Measurements from ENCODE around the gene MDK.

Gene MDK

GRCh38 chr11:46347637-46348311 lies 33.7 kb upstream of the MDK start:
- no peak for DNase-seq (ENCODE audit: low read depth)

- DNase-seq (ENCODE audit: low read depth), result peak; percentile 57
Observed at GRCh38 chr11:46348566-46349401, 32.7 kb upstream of the MDK start.

DNA sequence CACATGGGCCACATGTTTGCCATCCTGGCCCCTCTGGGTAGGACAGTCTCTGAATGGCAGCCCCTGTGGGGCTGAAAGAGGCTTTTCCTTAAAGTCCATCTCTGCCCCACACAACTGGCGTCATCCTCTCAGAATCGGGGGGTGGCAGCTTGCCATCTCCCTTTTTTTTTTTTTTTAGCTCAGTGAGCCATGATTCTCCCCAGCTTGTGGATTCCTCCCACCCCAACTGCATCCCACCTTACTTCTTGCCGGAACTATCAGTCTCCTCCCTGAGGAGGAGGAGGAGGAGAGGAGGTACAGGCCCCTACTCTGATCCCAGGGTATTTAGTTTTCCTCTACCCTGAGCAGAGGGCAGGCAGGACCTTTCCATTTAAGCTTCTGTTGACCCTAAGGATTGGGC lies 30.8 kb upstream of the MDK start:
- DNase-seq (ENCODE audit: low read depth), result no peak

GRCh38 chr11:46351148-46351547 lies 30.3 kb upstream of the MDK start:
- no peak for DNase-seq (ENCODE audit: low read depth)

DNA sequence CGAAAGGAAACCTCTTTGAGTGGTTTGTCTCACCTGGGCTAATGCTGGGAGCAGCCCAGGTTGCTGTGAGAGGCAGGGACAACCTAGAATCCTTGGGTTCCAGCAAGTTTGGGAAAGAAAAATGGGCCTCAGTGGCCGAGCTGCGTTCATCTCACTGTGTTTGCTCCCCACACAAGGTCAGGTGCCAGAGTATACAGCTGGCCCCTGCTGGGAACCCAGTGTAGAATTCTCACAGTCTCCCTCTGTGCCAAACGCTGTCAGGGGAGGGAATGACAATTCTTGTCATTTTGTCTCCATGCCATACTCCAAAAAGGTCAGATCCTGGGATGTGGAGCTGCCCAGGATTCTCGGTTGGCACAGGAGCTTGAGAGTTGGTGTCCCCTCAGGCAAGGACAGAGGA lies 29.9 kb upstream of the MDK start:
- DNase-seq (ENCODE audit: low read depth), result no peak

DNA sequence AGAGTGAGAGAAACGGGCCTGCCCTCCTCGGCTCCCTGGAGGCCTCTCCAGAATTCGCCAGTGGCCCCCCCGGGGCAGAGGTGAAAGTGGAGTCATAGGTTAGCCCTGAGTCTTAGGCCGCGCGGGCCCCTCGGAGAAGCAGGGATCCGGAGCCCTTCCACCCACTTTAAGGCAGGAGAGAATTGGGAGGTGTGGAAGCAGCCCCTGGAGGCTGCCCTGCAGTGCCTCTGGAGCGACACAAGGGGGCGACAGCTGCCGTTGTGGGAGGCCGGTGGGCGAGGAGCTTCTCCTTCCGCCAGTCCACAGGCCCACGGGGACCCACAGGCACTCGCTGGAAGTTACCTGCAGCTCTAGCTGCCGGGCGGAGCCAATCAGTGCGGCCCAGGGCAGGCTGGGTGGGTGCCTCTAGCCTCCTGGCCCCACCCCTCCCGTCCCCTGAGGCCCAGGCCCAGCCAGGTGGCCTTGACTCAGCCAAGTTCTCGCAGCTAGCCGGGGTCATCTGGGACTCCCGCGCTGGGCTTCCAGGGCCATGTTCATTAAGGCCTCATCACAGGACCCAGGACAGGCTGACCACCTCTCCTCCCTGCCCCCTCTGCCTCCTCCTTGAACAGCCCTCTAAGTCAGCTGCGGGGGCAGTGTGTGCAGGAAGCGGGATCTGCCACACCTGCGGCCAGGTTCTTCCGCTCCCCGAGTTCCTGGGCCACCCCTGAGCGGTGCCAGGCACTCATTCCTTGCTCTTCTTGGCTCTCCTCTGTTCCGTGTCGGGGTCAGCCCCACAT lies 29.2 kb upstream of the MDK start:
- DNase-seq (ENCODE audit: low read depth), result peak; percentile 53

DNA sequence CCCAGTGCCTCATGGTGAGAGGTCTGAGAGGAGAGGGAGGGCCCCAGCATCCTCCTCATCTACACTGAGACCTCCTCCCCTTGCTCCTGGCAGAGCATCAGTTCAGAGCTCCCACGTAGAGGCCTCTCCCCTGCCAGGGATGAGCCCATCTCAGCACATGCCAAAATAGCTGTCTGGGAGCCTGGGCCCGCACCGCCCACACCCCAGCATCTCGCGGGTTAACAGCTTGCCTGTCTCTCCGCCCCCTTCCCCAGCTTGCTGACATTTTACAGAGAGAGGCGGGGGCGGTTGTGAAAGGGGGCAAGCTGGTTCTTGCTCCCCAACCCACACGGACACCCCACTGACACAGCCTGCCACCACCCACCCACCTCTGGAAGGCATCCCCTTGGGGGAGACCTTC lies 27.8 kb upstream of the MDK start:
- peak; percentile 64 for DNase-seq (ENCODE audit: low read depth)

GRCh38 chr11:46356924-46357482 lies 24.5 kb upstream of the MDK start:
- DNase-seq (ENCODE audit: low read depth), result no peak

DNA sequence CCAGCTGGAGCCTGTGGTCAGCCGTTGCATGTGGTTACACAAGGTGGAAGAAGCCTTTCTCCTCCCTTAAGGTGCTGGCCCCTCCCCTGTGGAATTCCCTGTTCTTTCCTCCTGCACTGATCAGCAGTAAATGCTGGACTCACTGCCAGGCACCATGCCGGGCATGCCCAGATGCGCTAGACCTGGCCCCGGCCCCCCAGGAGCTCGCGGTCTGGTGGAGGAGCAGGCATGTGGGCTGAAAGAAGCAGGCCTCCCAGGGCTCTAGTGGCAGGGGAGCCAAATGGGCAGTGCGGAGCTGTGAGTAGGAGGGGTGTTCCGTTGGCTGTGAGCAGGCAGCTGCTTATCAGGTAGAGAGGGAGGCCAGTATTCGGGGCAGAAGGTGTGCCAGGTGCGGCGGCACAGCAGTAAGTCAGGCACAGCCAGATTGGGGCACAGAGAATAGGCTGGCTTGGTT lies 24.0 kb upstream of the MDK start:
- DNase-seq (ENCODE audit: low read depth), result no peak

GRCh38 chr11:46359953-46360352 lies 21.5 kb upstream of the MDK start:
- DNase-seq (ENCODE audit: low read depth), result no peak

DNA sequence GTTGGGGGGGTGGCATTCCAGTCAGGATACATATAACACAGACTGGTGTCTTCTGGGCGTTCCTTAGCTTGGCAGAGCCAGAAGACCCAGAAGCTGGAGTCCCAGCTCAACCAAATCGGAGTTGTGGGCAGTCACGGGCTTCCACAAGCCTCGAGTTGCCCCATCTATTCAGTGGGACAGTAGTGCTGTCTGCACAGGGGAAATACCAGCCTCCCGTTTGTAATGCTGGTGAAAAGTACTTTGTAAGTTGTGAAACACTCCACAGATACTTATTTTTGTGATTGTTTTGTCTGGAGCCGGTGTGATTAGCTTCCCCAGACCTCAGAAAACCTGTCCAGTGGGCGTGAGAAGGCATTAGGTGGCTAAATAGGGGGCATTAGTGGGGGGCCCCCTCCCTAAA lies 20.6 kb upstream of the MDK start:
- no peak for DNase-seq (ENCODE audit: low read depth)

- DNase-seq (ENCODE audit: low read depth), result peak; percentile 40
Observed at GRCh38 chr11:46361283-46362155, 19.9 kb upstream of the MDK start.

DNA sequence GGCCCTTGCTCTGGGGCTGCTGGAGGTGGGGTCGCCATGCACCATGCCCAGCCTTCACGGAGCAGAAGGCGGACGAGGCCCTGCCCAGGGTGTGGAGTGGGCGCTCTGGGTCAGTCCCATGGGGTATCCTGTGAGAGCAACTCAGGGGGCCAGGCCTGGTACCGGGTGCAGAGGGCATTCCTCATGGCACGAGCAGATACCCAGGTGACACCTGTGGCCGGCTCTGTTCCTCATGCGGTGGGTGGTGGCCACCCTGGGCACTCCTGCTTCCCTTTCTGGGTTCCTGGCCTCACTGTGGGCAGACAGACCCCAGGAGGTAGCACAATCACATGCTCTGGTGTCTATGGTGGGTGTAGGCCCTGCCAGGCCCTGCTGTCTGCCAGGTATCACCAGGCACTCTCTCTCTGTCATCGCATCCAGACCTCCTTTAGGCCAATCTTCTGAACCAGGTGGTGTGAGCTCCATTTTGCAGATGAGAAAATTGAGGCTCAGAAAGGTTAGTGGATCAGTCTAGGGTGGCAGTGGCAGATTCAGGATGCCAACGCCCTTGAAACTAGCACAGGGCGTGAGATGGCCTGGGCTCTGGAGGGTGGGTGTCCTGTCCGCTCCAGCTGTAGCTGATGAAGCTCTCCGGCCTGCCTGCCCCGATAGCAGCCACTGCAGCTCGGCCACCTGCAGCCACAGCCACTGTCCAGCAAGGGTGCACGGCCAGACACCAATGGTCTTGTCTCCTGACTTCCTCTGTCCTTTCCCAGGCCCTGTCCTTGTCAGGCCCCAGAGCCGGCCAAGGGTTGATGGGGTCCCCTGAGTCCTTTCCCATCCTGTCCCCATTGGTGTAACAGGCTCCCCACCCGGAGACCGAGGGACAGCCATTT lies 19.1 kb upstream of the MDK start:
- DNase-seq (ENCODE audit: low read depth), result no peak

GRCh38 chr11:46363031-46363407 lies 18.4 kb upstream of the MDK start:
- DNase-seq (ENCODE audit: low read depth), result no peak

- no peak for DNase-seq (ENCODE audit: low read depth)
Observed at GRCh38 chr11:46363455-46364005, 17.9 kb upstream of the MDK start.

GRCh38 chr11:46364056-46364455 lies 17.4 kb upstream of the MDK start:
- DNase-seq (ENCODE audit: low read depth), result no peak

DNA sequence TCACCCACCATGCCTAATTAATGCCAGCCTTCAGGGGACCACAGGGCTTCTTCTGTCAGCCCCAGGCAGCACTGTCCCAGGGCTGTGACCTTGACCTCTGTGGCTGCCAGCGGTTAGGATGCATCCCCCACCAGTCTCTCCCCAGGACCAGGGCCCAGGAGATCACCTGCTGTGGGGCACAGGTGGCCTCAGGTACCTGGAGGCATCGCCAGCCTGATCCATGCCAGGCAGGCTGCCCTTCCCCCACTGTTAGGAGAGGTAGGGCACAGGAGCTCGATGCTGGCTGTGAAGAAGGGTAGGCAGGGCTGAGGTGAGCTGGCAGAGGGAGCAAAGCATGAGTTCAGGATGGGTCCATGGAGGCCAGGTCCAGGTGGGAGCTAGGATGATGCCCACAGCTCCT lies 16.7 kb upstream of the MDK start:
- DNase-seq (ENCODE audit: low read depth), result no peak

DNA sequence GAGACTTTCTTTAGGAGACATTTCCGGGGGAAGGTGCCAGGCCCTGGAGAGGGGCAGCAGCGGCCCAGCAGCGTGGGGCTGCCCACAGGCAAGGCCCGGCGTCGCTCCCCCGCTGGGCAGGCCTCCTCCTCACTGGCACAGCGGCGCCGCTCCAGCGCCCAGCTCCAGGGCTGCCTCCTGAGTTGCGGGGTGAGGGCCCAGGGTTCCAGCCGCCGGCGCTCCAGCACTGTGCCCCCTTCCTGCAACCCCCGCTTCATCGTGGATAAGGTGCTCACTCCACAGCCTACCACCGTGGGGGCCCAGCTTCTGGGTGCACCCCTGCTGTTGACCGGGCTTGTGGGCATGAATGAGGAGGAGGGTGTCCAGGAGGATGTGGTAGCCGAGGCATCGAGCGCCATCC lies 15.2 kb upstream of the MDK start:
- DNase-seq (ENCODE audit: low read depth), result no peak

GRCh38 chr11:46366661-46367161 lies 14.8 kb upstream of the MDK start:
- no peak for DNase-seq (ENCODE audit: low read depth)

Measured in stimulated activated CD8-positive, alpha-beta memory T cell treated with anti-CD3 and anti-CD28 coated beads, Interleukin-12 subunit alpha, Interleukin-12 subunit beta, amount 100 ng/mL, for 4 hours (primary cell).